GM18502 (cell line): ENCODE results near the gene KAT6B.
A peak's percentile ranks its signal among the peaks of the same experiment; 100 is the strongest.

Experiments
- ATAC-seq: cut with Tn5 transposase; IDR thresholded peaks from one replicate; pipeline ENCODE4 v1.9.1; 2021; ENCODE audit warnings: mild to moderate bottlenecking; ENCODE audit not compliant: unreplicated experiment, poor library complexity

The KAT6B gene

GRCh38 chr10:75002967-75003594 lies 176.7 kb downstream of the KAT6B start:
- ATAC-seq = no peak

- ATAC-seq = no peak
These were observed 177.5 kb downstream of the KAT6B start for GRCh38 chr10:75003891-75004290.

- ATAC-seq = no peak
These were observed 181.2 kb downstream of the KAT6B start for GRCh38 chr10:75007646-75008045.

- ATAC-seq = no peak
These were observed 182.6 kb downstream of the KAT6B start for GRCh38 chr10:75008952-75009351.

GRCh38 chr10:75009426-75009825 lies 183.0 kb downstream of the KAT6B start:
- no peak for ATAC-seq

GRCh38 chr10:75010373-75010772 lies 184.0 kb downstream of the KAT6B start:
- ATAC-seq = no peak

- no peak for ATAC-seq
These were observed 184.8 kb downstream of the KAT6B start for GRCh38 chr10:75011221-75011620.

- peak; percentile 31 for ATAC-seq
These were observed 186.1 kb downstream of the KAT6B start for GRCh38 chr10:75012471-75012870.

- ATAC-seq = no peak
These were observed 186.6 kb downstream of the KAT6B start for GRCh38 chr10:75013007-75013406.

- no peak for ATAC-seq
These were observed 187.1 kb downstream of the KAT6B start for GRCh38 chr10:75013522-75013921.

GRCh38 chr10:75014516-75015230 lies 188.3 kb downstream of the KAT6B start:
- no peak for ATAC-seq

- ATAC-seq = no peak
These were observed 189.0 kb downstream of the KAT6B start for GRCh38 chr10:75015442-75015841.

GRCh38 chr10:75016325-75016724 lies 189.9 kb downstream of the KAT6B start:
- no peak for ATAC-seq

- ATAC-seq = no peak
These were observed 191.9 kb downstream of the KAT6B start for GRCh38 chr10:75018251-75018650.

- no peak for ATAC-seq
These were observed 192.4 kb downstream of the KAT6B start for GRCh38 chr10:75018686-75019307.

- no peak for ATAC-seq
These were observed 193.0 kb downstream of the KAT6B start for GRCh38 chr10:75019370-75019769.

GRCh38 chr10:75020168-75020567 lies 193.8 kb downstream of the KAT6B start:
- ATAC-seq = no peak

- ATAC-seq = no peak
These were observed 195.2 kb downstream of the KAT6B start for GRCh38 chr10:75021379-75022249.

- ATAC-seq = no peak
These were observed 196.7 kb downstream of the KAT6B start for GRCh38 chr10:75023074-75023473.

GRCh38 chr10:75024971-75025523 lies 198.6 kb downstream of the KAT6B start:
- no peak for ATAC-seq
